ENCODE results near the gene MED15.
"Not testable (repeated sequence)": the region's sequence is repeated elsewhere in the genome, so short reads cannot be mapped to it uniquely, and the experiment has no call there.

The MED15 gene

GRCh38 chr22:20532256-20532993 lies 25.0 kb downstream of the MED15 start:
- no peak for DNase-seq

- DNase-seq: no peak
These were observed 25.9 kb downstream of the MED15 start for GRCh38 chr22:20533095-20533878.

GRCh38 chr22:20533879-20534265 lies 26.5 kb downstream of the MED15 start:
- DNase-seq: peak in 1 of 2 donors; percentile 45

- DNase-seq: no peak
These were observed 29.3 kb downstream of the MED15 start for GRCh38 chr22:20536590-20537324.

GRCh38 chr22:20537325-20537756 lies 29.9 kb downstream of the MED15 start:
- no peak for DNase-seq

GRCh38 chr22:20537983-20538382 lies 30.6 kb downstream of the MED15 start:
- DNase-seq: no peak

- not testable (repeated sequence) for DNase-seq
These were observed 31.5 kb downstream of the MED15 start for GRCh38 chr22:20538875-20539274.

GRCh38 chr22:20542055-20542454 lies 34.6 kb downstream of the MED15 start:
- no peak for DNase-seq

- no peak for DNase-seq
These were observed 35.3 kb downstream of the MED15 start for GRCh38 chr22:20542736-20543135.

GRCh38 chr22:20545318-20545634 lies 37.9 kb downstream of the MED15 start:
- not testable (repeated sequence) for DNase-seq

GRCh38 chr22:20545681-20546521 lies 38.5 kb downstream of the MED15 start:
- DNase-seq: no peak

GRCh38 chr22:20546541-20546950 lies 39.1 kb downstream of the MED15 start:
- DNase-seq: no peak

- no peak for DNase-seq
These were observed 39.6 kb downstream of the MED15 start for GRCh38 chr22:20547029-20547428.

GRCh38 chr22:20548806-20549205 lies 41.4 kb downstream of the MED15 start:
- no peak for DNase-seq

- no peak for DNase-seq
These were observed 41.9 kb downstream of the MED15 start for GRCh38 chr22:20549232-20549841.

- no peak for DNase-seq
These were observed 42.8 kb downstream of the MED15 start for GRCh38 chr22:20550057-20550817.

GRCh38 chr22:20550851-20551744 lies 43.7 kb downstream of the MED15 start:
- DNase-seq: peak; percentile 36 to 49

- peak; percentile 49 to 61 for DNase-seq
These were observed 44.5 kb downstream of the MED15 start for GRCh38 chr22:20551805-20552442.
